SK-N-SH (cell line): ENCODE measurements around the gene VANGL1. TPM values are rescaled to one million over a fixed set of nuclear protein-coding genes. Genes with fewer than 3 reads are reported as not detected.

Experiments
- CTCF ChIA-PET: fragments of 300-600, 350-600 bp; formaldehyde crosslinking; extraction: SDS; loops from one replicate; lab custom pipeline; 2021; lab: Yijun Ruan, JAX
- POLR2A ChIA-PET: fragments of 350-600 bp; sonication (Branson Sonifier 250); formaldehyde crosslinking; extraction: SDS; loops from one replicate; lab custom pipeline; 2020; ENCODE audit warnings: antibody characterized with exemption, inconsistent platforms; lab: Yijun Ruan, JAX
- DNase-seq: peaks from one replicate; pipeline ENCODE4 v3.0.0; 2012
- H2AFZ ChIP-seq: fragments of 200-600 bp; sonication (generic); 2 replicates; pipeline ENCODE4 v1.8.1; 2016; ENCODE audit warnings: antibody characterized with exemption, mild to moderate bottlenecking, low read depth
- H3F3A ChIP-seq: fragments of 200-600 bp; sonication (generic); replicated peaks from 2 replicates; pipeline ENCODE3; 2016; ENCODE audit warnings: antibody characterized with exemption, mild to moderate bottlenecking; ENCODE audit not compliant: insufficient read depth
- H3K27ac ChIP-seq, 2 experiments: fragments of 200-500 bp in 1 of 2; fragments of 200-600 bp in 1 of 2; sonication (Bioruptor generic) in 1 of 2; sonication (generic), shearing (Covaris generic) in 1 of 2; 2 replicates each; pipeline versions ENCODE4 v1.5.1 to v1.6.1; 2014 to 2016; ENCODE audit warnings: low read depth in 2 of 2, inconsistent platforms in 1 of 2, low read length in 1 of 2, mild to moderate bottlenecking in 1 of 2, mixed read lengths in 1 of 2
- H3K27me3 ChIP-seq: fragments of 200-600 bp; sonication (generic), shearing (Covaris generic); 2 replicates; pipeline ENCODE4 v1.6.1; 2016; ENCODE audit warnings: mixed run types; ENCODE audit not compliant: insufficient read depth
- H3K36me3 ChIP-seq, 2 experiments: fragments of 200-500 bp in 1 of 2; fragments of 200-600 bp in 1 of 2; sonication (Bioruptor generic) in 1 of 2; sonication (generic) in 1 of 2; replicated peaks in 1 of 2; 2 replicates each; pipeline versions ENCODE3 to v1.5.1; 2014 to 2016; ENCODE audit warnings: low read length in 1 of 2, mild to moderate bottlenecking in 1 of 2; ENCODE audit not compliant: insufficient read depth in 2 of 2, control insufficient read depth in 1 of 2
- H3K4me1 ChIP-seq, 2 experiments: fragments of 200-500 bp in 1 of 2; fragments of 200-600 bp in 1 of 2; sonication (Bioruptor generic) in 1 of 2; sonication (generic), shearing (Covaris generic) in 1 of 2; 2 replicates each; pipeline versions ENCODE4 v1.5.1 to v1.6.1; 2014 to 2016; ENCODE audit warnings: low read depth in 1 of 2, low read length in 1 of 2, mixed run types in 1 of 2; ENCODE audit not compliant: insufficient read depth in 2 of 2, control insufficient read depth in 1 of 2
- H3K4me2 ChIP-seq: fragments of 200-600 bp; sonication (generic), shearing (Covaris generic); 2 replicates; pipeline ENCODE4 v1.6.1; 2017; ENCODE audit warnings: mixed run types
- H3K4me3 ChIP-seq, 2 experiments: fragments of 200-500 bp in 1 of 2; fragments of 200-600 bp in 1 of 2; sonication (Bioruptor generic) in 1 of 2; sonication (generic), shearing (Covaris generic) in 1 of 2; 2 replicates each; pipeline versions ENCODE4 v1.5.1 to v1.8.1; 2014 to 2016; ENCODE audit warnings: low read depth in 2 of 2, inconsistent platforms in 1 of 2, low read length in 1 of 2, mild to moderate bottlenecking in 1 of 2, mixed read lengths in 1 of 2, moderate library complexity in 1 of 2
- H3K79me2 ChIP-seq: fragments of 200-600 bp; sonication (generic); 2 replicates; pipeline ENCODE4 v1.8.1; 2017; ENCODE audit warnings: mild to moderate bottlenecking; ENCODE audit not compliant: insufficient read depth
- H3K9ac ChIP-seq: fragments of 200-600 bp; sonication (generic); 2 replicates; pipeline ENCODE4 v1.6.1; 2017; ENCODE audit warnings: mixed run types
- H3K9me2 ChIP-seq: fragments of 200-600 bp; sonication (generic); 2 replicates; pipeline ENCODE4 v1.6.1; 2017; ENCODE audit warnings: mixed run types
- H3K9me3 ChIP-seq: fragments of 200-600 bp; sonication (generic); 2 replicates; pipeline ENCODE4 v1.6.1; 2017; ENCODE audit warnings: mixed run types, mild to moderate bottlenecking, moderate library complexity
- H4K20me1 ChIP-seq: fragments of 200-600 bp; sonication (generic); 2 replicates; pipeline ENCODE4 v1.6.1; 2017; ENCODE audit warnings: mild to moderate bottlenecking, mixed run types; ENCODE audit not compliant: insufficient read depth
- EZH2phosphoT487 ChIP-seq: fragments of 200-600 bp; sonication (generic); IDR thresholded peaks from 2 replicates; pipeline ENCODE4 v1.6.1; 2017; ENCODE audit warnings: low read depth, mixed run types, mild to moderate bottlenecking, antibody characterized with exemption, moderate library complexity, borderline replicate concordance
- FOXJ3 ChIP-seq: sonication (generic); formaldehyde crosslinking; IDR thresholded peaks from 2 replicates; pipeline ENCODE4 v1.5.1; 2020; ENCODE audit warnings: mild to moderate bottlenecking, missing genetic modification reagents
- GATA2 ChIP-seq: sonication (generic); formaldehyde crosslinking; IDR thresholded peaks from 2 replicates; pipeline ENCODE4 v1.5.0; 2020; ENCODE audit warnings: mild to moderate bottlenecking, missing genetic modification reagents
- NFIC ChIP-seq: IDR thresholded peaks from 2 replicates; pipeline ENCODE4 v1.4.0; 2012; ENCODE audit warnings: borderline replicate concordance
- POLR2AphosphoS5 ChIP-seq: IDR thresholded peaks from 2 replicates; pipeline ENCODE4 v1.6.1; 2012; ENCODE audit warnings: low read depth, low read length
- RAD21 ChIP-seq: IDR thresholded peaks from 2 replicates; pipeline ENCODE4 v1.6.1; 2012; ENCODE audit warnings: mild to moderate bottlenecking, low read length
- RFX5 ChIP-seq: IDR thresholded peaks from 2 replicates; pipeline ENCODE4 v1.6.1; 2012; ENCODE audit warnings: mild to moderate bottlenecking, improper control_type of control experiment, low read length
- SMC3 ChIP-seq: IDR thresholded peaks from 2 replicates; pipeline ENCODE4 v1.6.1; 2012; ENCODE audit warnings: low read depth, low read length, improper control_type of control experiment
- YY1 ChIP-seq: IDR thresholded peaks from 2 replicates; pipeline ENCODE4 v1.4.0; 2012; ENCODE audit warnings: low read depth, mild to moderate bottlenecking
- WGBS: methylation state at CpG from one replicate; pipeline ENCODE4 v1.1.6; 2017; ENCODE audit warnings: low lambda C conversion rate; 5-methylcytosine and 5-hydroxymethylcytosine counted together
- polyA plus RNA-seq, 3 experiments: library from polyadenylated mRNA; depleted of rRNA; stranded (reverse); fragments of >200 nt; gene quantifications; 2 replicates each; pipeline ENCODE4 v1.2.3, GENCODE V29; 2012
- TF ChIP-seq, protein P1 (sequence below): fragments of 150-350 bp; IDR thresholded peaks from 2 replicates; pipeline ENCODE4 v1.6.1; 2017; ENCODE audit warnings: antibody characterized with exemption, low read length, low read depth, borderline replicate concordance
- TF ChIP-seq, protein P2 (sequence below): IDR thresholded peaks from 2 replicates; pipeline ENCODE4 v1.4.0; 2012; ENCODE audit warnings: low read depth, borderline replicate concordance

VANGL1 gene
- polyA plus RNA-seq, 1 of the 3 experiments (the other 2 are of a cell fraction), result 5.4 TPM

GRCh38 chr1:115677182-115677555 is 35.4 kb downstream of the VANGL1 start:
- Histone ChIP-seq H3K36me3 (peaks cover 0 to under 1% of the 10 kb centered on the region in 2 experiments), H3K27ac (no peak overlapping the region), H3K27me3 (no peaks in the 10 kb centered on the region), H2AFZ (no peak overlapping the region), H3K4me1 (peaks cover 5 to 6% of the 10 kb centered on the region in 2 experiments; a peak in 2 of 4 replicates), H3F3A (no peaks in the 10 kb centered on the region), H4K20me1 (no peaks in the 10 kb centered on the region), H3K4me3 (no peak overlapping the region), H3K9me3 (no peaks in the 10 kb centered on the region), H3K79me2 (peaks cover 29% of the 10 kb centered on the region; the same call in 1 of the 2 replicates), H3K9me2 (no peaks in the 10 kb centered on the region), H3K4me2 (no peak overlapping the region), H3K9ac (no peak overlapping the region)
- 92% methylated on average over 3 of the region's 3 CpGs for WGBS
- ChIA-PET POLR2A (no interaction called here), CTCF (interaction anchor here (1.3 kb wide), 1 partner anchor 69 kb away, joined by 4 read pairs; no protein-coding TSS in a partner anchor)
- TF ChIP-seq YY1, result no peak
- TF ChIP-seq EZH2phosphoT487, result no peak
- TF ChIP-seq GATA2 (CRISPR knock-in tag), result no peak
- TF ChIP-seq, protein P1, sequence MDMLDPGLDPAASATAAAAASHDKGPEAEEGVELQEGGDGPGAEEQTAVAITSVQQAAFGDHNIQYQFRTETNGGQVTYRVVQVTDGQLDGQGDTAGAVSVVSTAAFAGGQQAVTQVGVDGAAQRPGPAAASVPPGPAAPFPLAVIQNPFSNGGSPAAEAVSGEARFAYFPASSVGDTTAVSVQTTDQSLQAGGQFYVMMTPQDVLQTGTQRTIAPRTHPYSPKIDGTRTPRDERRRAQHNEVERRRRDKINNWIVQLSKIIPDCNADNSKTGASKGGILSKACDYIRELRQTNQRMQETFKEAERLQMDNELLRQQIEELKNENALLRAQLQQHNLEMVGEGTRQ, result no peak
- no peak for TF ChIP-seq FOXJ3 (CRISPR knock-in tag)
- TF ChIP-seq RFX5, result no peak
- TF ChIP-seq, protein P2, sequence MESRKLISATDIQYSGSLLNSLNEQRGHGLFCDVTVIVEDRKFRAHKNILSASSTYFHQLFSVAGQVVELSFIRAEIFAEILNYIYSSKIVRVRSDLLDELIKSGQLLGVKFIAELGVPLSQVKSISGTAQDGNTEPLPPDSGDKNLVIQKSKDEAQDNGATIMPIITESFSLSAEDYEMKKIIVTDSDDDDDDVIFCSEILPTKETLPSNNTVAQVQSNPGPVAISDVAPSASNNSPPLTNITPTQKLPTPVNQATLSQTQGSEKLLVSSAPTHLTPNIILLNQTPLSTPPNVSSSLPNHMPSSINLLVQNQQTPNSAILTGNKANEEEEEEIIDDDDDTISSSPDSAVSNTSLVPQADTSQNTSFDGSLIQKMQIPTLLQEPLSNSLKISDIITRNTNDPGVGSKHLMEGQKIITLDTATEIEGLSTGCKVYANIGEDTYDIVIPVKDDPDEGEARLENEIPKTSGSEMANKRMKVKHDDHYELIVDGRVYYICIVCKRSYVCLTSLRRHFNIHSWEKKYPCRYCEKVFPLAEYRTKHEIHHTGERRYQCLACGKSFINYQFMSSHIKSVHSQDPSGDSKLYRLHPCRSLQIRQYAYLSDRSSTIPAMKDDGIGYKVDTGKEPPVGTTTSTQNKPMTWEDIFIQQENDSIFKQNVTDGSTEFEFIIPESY, result no peak
- TF ChIP-seq POLR2AphosphoS5, result no peak
- DNase-seq, result no peak

DNA sequence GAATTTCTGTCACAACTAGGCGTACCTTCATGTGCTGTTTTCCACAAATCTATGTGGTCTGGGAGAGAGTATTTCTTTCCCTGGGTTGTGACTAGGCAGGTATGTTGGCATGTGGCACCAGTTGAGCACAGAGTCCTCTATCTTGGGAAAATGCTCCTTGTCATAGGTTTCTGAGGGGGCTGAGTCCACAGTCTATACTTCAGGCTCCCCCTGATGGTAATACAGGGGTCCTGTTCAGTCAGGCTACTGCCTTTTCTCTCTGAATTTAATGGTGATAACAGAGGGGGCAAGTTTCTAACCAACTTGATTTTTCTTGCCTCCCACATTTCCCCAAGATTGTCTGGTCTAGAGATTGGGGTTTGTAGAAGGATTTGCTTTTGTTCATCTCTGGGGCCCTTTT is 35.8 kb downstream of the VANGL1 start:
- 100% methylated on average over 1 of the region's 1 CpG for WGBS
- H3K79me2 ChIP-seq, result peaks cover 28% of the 10 kb centered on the region; the same call in 1 of the 2 replicates
- H2AFZ ChIP-seq, result no peak overlapping the region
- H3K27me3 ChIP-seq, result no peaks in the 10 kb centered on the region
- H3K4me1 ChIP-seq, result peaks cover 5 to 6% of the 10 kb centered on the region in 2 experiments; a peak in 2 of 4 replicates
- peaks cover 2 to 5% of the 10 kb centered on the region in 2 experiments for H3K36me3 ChIP-seq
- no peaks in the 10 kb centered on the region for H3F3A ChIP-seq
- POLR2A ChIA-PET, result no interaction called here
- no peaks in the 10 kb centered on the region for H4K20me1 ChIP-seq
- CTCF ChIA-PET, result interaction anchor here (0.7 to 1.0 kb wide), 2 partner anchors 31 to 69 kb away, joined by 3 read pairs; no protein-coding TSS in a partner anchor
- H3K4me3 ChIP-seq, result no peak overlapping the region
- H3K9me3 ChIP-seq, result no peaks in the 10 kb centered on the region
- H3K9ac ChIP-seq, result no peak overlapping the region
- peak; percentile 20; the same call in 1 of the 2 replicates for TF ChIP-seq RAD21
- TF ChIP-seq NFIC, result no peak
- 0 out of 2 replicates have a peak, but pooled peaks have one; percentile 10 for TF ChIP-seq SMC3
- no peak overlapping the region for H3K27ac ChIP-seq
- no peaks in the 10 kb centered on the region for H3K9me2 ChIP-seq
- H3K4me2 ChIP-seq, result no peak overlapping the region
- DNase-seq, result no peak
